ENCODE results near the gene HMGXB4.

HMGXB4 gene

DNA sequence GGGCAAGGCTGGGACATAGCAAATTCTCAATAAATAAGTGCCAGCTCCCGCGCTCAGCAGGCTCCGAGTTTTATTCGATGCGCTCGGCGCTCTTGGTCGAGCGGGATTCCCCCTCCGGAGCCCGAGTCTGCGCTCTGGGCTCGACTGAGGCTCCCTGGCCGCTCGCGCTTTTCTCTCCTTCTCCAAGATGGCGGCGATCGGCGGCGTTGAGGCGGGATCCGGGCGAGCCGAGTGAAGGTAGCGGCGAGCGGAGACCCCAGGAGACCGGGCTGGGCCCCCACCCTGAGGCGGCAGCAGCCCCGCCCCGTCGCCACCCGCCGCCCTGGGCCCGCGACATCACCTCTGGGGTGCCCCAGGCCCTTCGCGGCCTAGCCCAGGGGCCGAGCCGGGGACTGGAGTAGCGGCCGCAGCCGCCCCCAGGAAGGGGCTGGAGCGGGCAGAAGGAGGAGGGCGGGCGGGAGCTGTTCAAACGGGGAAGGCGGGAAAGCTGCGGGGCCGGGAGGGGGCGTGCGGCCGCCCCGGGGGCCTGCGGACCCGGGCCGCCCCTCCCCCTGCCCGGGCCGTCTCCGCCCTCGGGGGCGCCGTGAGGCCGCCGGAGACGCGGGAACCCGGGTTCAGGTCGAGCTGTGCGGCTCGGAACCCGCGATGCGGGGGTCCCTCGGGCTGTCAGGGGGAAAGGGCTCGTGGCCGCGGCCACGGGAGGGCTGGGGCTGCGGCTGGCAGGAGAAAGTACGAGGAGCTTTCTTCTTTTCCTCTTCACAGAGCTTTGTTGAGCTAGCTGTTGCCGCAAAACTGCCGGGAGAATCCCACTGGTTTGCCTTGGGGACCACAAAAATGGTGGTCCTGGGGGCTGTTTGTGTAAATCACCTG, at the start of gene HMGXB4:
Gene HMGXB4, plus strand, starts transcription at position 173 of the 870 bp plus-strand sequence. CDS start 4,898 bp downstream, outside the sequence.
- POLR2A ChIA-PET = interaction anchor here (0.6 kb wide), 1 partner anchor 126 kb away, joined by 5 read pairs; no protein-coding TSS in a partner anchor
- CTCF ChIA-PET = interaction anchor here (0.9 to 1.8 kb wide), 7 partner anchors 13 to 128 kb away, joined by 3 to 9 read pairs (median 4); no protein-coding TSS in a partner anchor
- peak; percentile 94 for DNase-seq (ENCODE audit: extremely low spot score)
- TF ChIP-seq CTCF (IDR thresholded peaks at IDR 0.05; ENCODE audit: control extremely low read depth, extremely low read depth, low read depth, missing control alignments) = no peak

DNA sequence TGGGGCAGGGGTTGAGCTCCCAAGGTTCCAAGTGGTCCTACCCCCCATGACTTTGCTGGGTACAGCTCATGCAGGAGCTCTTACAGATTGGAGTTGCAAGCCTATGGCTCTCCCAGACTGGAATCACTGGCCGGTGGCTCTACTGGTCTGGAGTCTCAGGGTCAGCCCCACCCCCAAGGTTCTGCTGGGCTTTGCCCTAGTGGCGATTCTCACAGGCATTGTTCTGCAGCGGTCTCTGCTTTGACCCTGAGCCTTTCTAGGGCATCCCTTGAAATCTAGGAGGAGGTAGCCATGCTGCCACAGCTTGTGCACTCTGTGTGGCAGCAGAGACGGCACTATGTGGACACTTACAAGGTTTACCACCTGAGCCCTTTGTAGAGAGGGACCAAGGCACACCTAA, 49.3 kb upstream of the HMGXB4 start:
- ChIA-PET POLR2A (no interaction called here), CTCF (interaction anchor here (1.4 to 2.5 kb wide), 2 partner anchors 12 to 793 kb away, joined by 4 to 6 read pairs; no protein-coding TSS in a partner anchor)
- DNase-seq (ENCODE audit: extremely low spot score) = no peak
- TF ChIP-seq CTCF (IDR thresholded peaks at IDR 0.05; ENCODE audit: control extremely low read depth, extremely low read depth, low read depth, missing control alignments) = no peak

DNA sequence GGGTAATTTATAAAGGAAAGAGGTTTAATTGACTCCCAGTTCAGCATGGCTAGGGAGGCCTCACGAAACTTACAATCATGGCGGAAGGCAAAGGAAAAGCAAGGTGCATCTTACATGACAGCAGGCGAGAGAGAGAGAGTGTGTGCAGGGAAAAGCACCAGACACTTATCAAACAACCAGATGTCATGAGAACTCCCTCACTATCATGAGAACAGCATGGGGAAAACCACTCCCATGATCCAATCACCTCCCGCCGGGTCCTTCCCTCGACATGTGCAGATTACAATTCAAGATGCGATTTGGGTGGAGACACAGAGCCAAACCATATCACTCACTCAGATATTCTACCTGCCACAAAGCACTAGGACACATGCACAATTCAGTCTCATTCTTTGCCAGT, 48.1 kb upstream of the HMGXB4 start:
- ChIA-PET CTCF (no interaction called here), POLR2A (interaction anchor here (0.7 kb wide), 1 partner anchor 21 kb away, joined by 4 read pairs; no protein-coding TSS in a partner anchor)
- no peak for DNase-seq (ENCODE audit: extremely low spot score)
- TF ChIP-seq CTCF (IDR thresholded peaks at IDR 0.05; ENCODE audit: control extremely low read depth, extremely low read depth, low read depth, missing control alignments) = no peak

DNA sequence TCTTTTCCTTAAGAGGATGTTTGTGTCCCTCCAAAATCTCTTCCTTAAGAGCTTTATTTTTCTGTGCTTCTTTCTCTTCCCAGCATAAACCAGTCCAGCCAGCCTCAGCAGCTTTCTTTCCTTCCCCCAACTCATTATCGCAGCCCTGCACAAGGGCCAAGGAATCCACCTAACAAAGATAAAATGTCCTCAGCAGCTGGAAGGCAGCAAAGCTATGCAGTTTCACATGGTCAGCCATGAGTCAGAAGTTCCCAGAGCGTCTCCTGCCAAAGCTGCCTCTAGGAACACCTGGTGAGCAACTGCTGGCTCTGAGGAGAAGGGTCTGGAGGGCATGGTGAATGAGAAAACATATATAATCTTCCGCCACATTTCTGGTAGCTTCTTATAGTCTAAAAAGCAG, 45.3 kb upstream of the HMGXB4 start:
- CTCF ChIA-PET = interaction anchor here (1.5 kb wide), 1 partner anchor 19 kb away, joined by 4 read pairs; no protein-coding TSS in a partner anchor
- DNase-seq (ENCODE audit: extremely low spot score) = no peak
- no peak for TF ChIP-seq CTCF (IDR thresholded peaks at IDR 0.05; ENCODE audit: control extremely low read depth, extremely low read depth, low read depth, missing control alignments)
- POLR2A ChIA-PET = no interaction called here

GRCh38 chr22:35212996-35213395, 44.3 kb upstream of the HMGXB4 start:
- no peak for TF ChIP-seq CTCF (IDR thresholded peaks at IDR 0.05; ENCODE audit: control extremely low read depth, extremely low read depth, low read depth, missing control alignments)
- no peak for DNase-seq (ENCODE audit: extremely low spot score)
- CTCF ChIA-PET = interaction anchor here (0.9 kb wide), 1 partner anchor 19 kb away, joined by 3 read pairs; no protein-coding TSS in a partner anchor
- POLR2A ChIA-PET = no interaction called here

GRCh38 chr22:35214968-35215367, 42.3 kb upstream of the HMGXB4 start:
- TF ChIP-seq CTCF (IDR thresholded peaks at IDR 0.05; ENCODE audit: control extremely low read depth, extremely low read depth, low read depth, missing control alignments) = no peak
- ChIA-PET CTCF (no interaction called here), POLR2A (interaction anchor here (0.6 kb wide), 1 partner anchor 137 kb away, joined by 5 read pairs; no protein-coding TSS in a partner anchor)
- no peak for DNase-seq (ENCODE audit: extremely low spot score)

Data from GM10248 (cell line).